Endothelial cell of umbilical vein (primary cell): ENCODE data around the gene PRAMEF12. TPM values are rescaled to one million over a fixed set of nuclear protein-coding genes. Genes with fewer than 3 reads are reported as not detected.

ENCODE experiments used
- BruUV-seq: library from RNA; stranded (reverse); fragments of 400-500 nt; replicated peaks from 2 replicates; lab custom pipeline; 2021; lab: Mats Ljungman, UMichigan
- CTCF ChIA-PET: fragments of 300-600, 350-600 bp; sonication (Branson Sonifier 250); formaldehyde crosslinking; loops from one replicate; lab custom pipeline; 2021; ENCODE audit warnings: antibody characterized with exemption, inconsistent platforms; lab: Charles Lee
- POLR2A ChIA-PET: fragments of 300-600, 350-600 bp; sonication (Branson Sonifier 250); formaldehyde crosslinking; loops from one replicate; lab custom pipeline; 2021; ENCODE audit warnings: antibody characterized with exemption, inconsistent platforms; lab: Charles Lee
- DNase-seq: peaks from one replicate; pipeline ENCODE4 v3.0.0-alpha.2; 2011; ENCODE audit warnings: low read depth, low spot score
- FAIRE-seq: peaks from 2 replicates; lab custom pipeline; 2011; peaks lifted over from hg19 to GRCh38; lab: Jason Lieb, UNC
- H2AFZ ChIP-seq: 2 replicates; pipeline ENCODE4 v1.6.0; 2012; ENCODE audit warnings: low read depth, low read length, control low read depth, inconsistent platforms
- H3K27ac ChIP-seq: 2 replicates; pipeline ENCODE4 v1.5.1; 2011; ENCODE audit warnings: low read depth, mild to moderate bottlenecking, control low read depth, low read length, moderate library complexity; ENCODE audit not compliant: insufficient read depth
- H3K27me3 ChIP-seq, 2 experiments: 2 replicates each; pipeline versions ENCODE4 v1.6.0 to v1.6.1; 2011; ENCODE audit warnings: low read length in 2 of 2, mixed read lengths in 1 of 2; ENCODE audit not compliant: control insufficient read depth in 2 of 2, insufficient read depth in 2 of 2
- H3K36me3 ChIP-seq, 2 experiments: 2 replicates in 1 of 2; 3 replicates in 1 of 2; pipeline ENCODE4 v1.5.1; 2011; ENCODE audit warnings: low read length in 2 of 2, mild to moderate bottlenecking in 1 of 2, moderate library complexity in 1 of 2; ENCODE audit not compliant: control insufficient read depth in 2 of 2, insufficient read depth in 2 of 2; ENCODE audit errors: extremely low read depth in 1 of 2
- H3K4me1 ChIP-seq: 3 replicates; pipeline ENCODE4 v1.5.1; 2011; ENCODE audit warnings: mild to moderate bottlenecking, low read length; ENCODE audit not compliant: control insufficient read depth, insufficient read depth; ENCODE audit errors: extremely low read depth
- H3K4me2 ChIP-seq: 2 replicates; pipeline ENCODE4 v1.6.1; 2011; ENCODE audit warnings: low read length, control low read depth, mixed read lengths; ENCODE audit not compliant: insufficient read depth
- H3K4me3 ChIP-seq, 3 experiments: fragments of 200-600 bp in 1 of 3; sonication (generic), shearing (Covaris generic) in 1 of 3; replicated peaks in 1 of 3; 2 replicates each; pipeline ENCODE4 v1.5.1; 2011 to 2016; ENCODE audit warnings: control low read depth in 3 of 3, low read length in 3 of 3, mild to moderate bottlenecking in 2 of 3, inconsistent platforms in 1 of 3, low read depth in 1 of 3, moderate library complexity in 1 of 3; ENCODE audit not compliant: insufficient read depth in 1 of 3
- H3K79me2 ChIP-seq: 2 replicates; pipeline ENCODE4 v1.6.0; 2012; ENCODE audit warnings: low read length, inconsistent platforms; ENCODE audit not compliant: control insufficient read depth, insufficient read depth
- H3K9ac ChIP-seq: replicated peaks from 2 replicates; pipeline ENCODE3; 2011; ENCODE audit warnings: low read length, control low read depth; ENCODE audit not compliant: insufficient read depth; ENCODE audit errors: extremely low read depth
- H3K9me1 ChIP-seq: replicated peaks from 3 replicates; pipeline ENCODE4 v1.6.0; 2011; ENCODE audit warnings: mild to moderate bottlenecking, low read length; ENCODE audit not compliant: control insufficient read depth, insufficient read depth; ENCODE audit errors: extremely low read depth
- H3K9me3 ChIP-seq: replicated peaks from 2 replicates; pipeline ENCODE4 v1.5.1; 2012; ENCODE audit warnings: low read length, inconsistent platforms; ENCODE audit not compliant: control insufficient read depth, insufficient read depth
- H4K20me1 ChIP-seq: replicated peaks from 2 replicates; pipeline ENCODE3; 2011; ENCODE audit warnings: mild to moderate bottlenecking, low read length; ENCODE audit not compliant: control insufficient read depth, insufficient read depth; ENCODE audit errors: extremely low read depth
- CTCF ChIP-seq, 2 donors: IDR thresholded peaks; 1 replicate in 1 of 2; 2 replicates in 1 of 2; pipeline ENCODE4 v1.5.1; 2011; ENCODE audit warnings: low read length in 2 of 2, mild to moderate bottlenecking in 2 of 2, moderate library complexity in 2 of 2, control low read depth in 1 of 2, inconsistent platforms in 1 of 2, low read depth in 1 of 2; ENCODE audit not compliant: insufficient read depth in 1 of 2; ENCODE audit errors: extremely low read depth in 1 of 2
- EZH2 ChIP-seq: IDR thresholded peaks from 2 replicates; pipeline ENCODE4 v1.6.1; 2012; ENCODE audit warnings: borderline replicate concordance, low read depth, mild to moderate bottlenecking, moderate library complexity, low read length, inconsistent platforms; ENCODE audit not compliant: severe bottlenecking
- FOS ChIP-seq: IDR thresholded peaks from 2 replicates; pipeline ENCODE4 v1.6.1; 2011; ENCODE audit warnings: mild to moderate bottlenecking, low read length, moderate library complexity, borderline replicate concordance; ENCODE audit not compliant: insufficient read depth
- GATA2 ChIP-seq: IDR thresholded peaks from 2 replicates; pipeline ENCODE4 v1.7.0; 2011; ENCODE audit warnings: low read depth, mild to moderate bottlenecking, moderate library complexity, mixed read lengths, low read length; ENCODE audit not compliant: insufficient read length, insufficient read depth
- MAX ChIP-seq: IDR thresholded peaks from 2 replicates; pipeline ENCODE4 v1.6.1; 2011; ENCODE audit not compliant: insufficient read depth, insufficient read length
- MYC ChIP-seq: IDR thresholded peaks from one replicate; pipeline ENCODE4 v1.6.1; 2011; ENCODE audit warnings: mild to moderate bottlenecking, low read depth, low read length
- POLR2AphosphoS5 ChIP-seq: IDR thresholded peaks from 2 replicates; pipeline ENCODE4 v1.6.1; 2012; ENCODE audit warnings: low read depth, mild to moderate bottlenecking, control low read depth, low read length, moderate library complexity; ENCODE audit not compliant: insufficient read depth
- dilution Hi-C: fragments of 300-500 bp; cut with MboI; formaldehyde crosslinking; loops from one replicate; pipeline ENCODE4 v1.15.0; 2019; ENCODE audit warnings: low sequenced_read_pairs; ENCODE audit not compliant: extremely low pct_ligation_motif_present
- intact Hi-C: fragments of 100-400 bp; cut with micrococcal nuclease; formaldehyde crosslinking; loops from one replicate; pipeline ENCODE4 v1.10.0; 2022
- polyA plus RNA-seq, 4 experiments: library from polyadenylated mRNA; depleted of rRNA in 3 of 4; stranded (reverse) in 3 of 4; unstranded in 1 of 4; fragments of >200 nt; gene quantifications; 2 replicates each; pipeline versions ENCODE4 v1.2.1 to v1.2.3, GENCODE V29; 2011 to 2012; ENCODE audit warnings: missing spikeins in 1 of 4
- total RNA-seq: library from RNA; stranded (reverse); gene quantifications from 2 replicates; pipeline ENCODE4 v1.2.3, GENCODE V29; 2021

The PRAMEF12 gene
- total and polyA plus RNA-seq, 2 donors (not counting 3 experiments of a cell fraction or from before 2014, with no cell fraction given) = not detected

DNA sequence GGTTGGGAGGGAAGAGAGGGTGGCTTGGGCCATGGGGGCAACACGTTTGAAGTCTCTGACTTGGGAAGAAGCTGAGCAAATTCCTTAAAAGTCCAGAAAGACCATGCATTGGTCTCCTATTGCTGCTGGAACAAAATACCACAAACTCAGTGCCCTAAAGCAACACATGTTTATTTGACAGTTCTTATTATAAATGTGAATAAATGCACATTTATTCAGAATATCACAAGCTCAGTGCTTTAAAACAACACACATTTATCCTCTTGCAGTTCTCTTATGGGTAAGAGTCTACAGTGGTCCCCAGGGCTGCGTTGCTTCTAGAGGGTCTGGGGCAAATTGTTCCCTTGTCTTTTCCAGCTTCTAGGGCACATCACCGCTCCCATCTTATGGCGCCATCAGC is 10.1 kb upstream of the PRAMEF12 start:
- FAIRE-seq (no peak), DNase-seq (no peak)
- BruUV-seq = no TSS peak
- TF ChIP-seq FOS (no peak), MYC (no peak), POLR2AphosphoS5 (no peak), GATA2 (no peak), EZH2 (no peak), CTCF (IDR thresholded peaks at IDR 0.05; ENCODE audit: extremely low read depth in 1 of 2, insufficient read depth in 1 of 2, low read depth in 1 of 2, low read length in 2 of 2) (no peak), MAX (no peak)
- dilution Hi-C loops (no loop called here), intact Hi-C loops (no loop called here)
- no peaks in the 10 kb centered on the region for H3K36me3 ChIP-seq
- no peak overlapping the region for H3K4me3 ChIP-seq
- POLR2A ChIA-PET = no interaction called here
- no peaks in the 10 kb centered on the region for H3K9me3 ChIP-seq
- H3K27ac ChIP-seq = no peak overlapping the region
- H4K20me1 ChIP-seq = no peaks in the 10 kb centered on the region
- CTCF ChIA-PET = no interaction called here
- no peaks in the 10 kb centered on the region for H3K4me1 ChIP-seq
- H3K79me2 ChIP-seq = no peaks in the 10 kb centered on the region
- H3K9me1 ChIP-seq = no peaks in the 10 kb centered on the region
- no peak overlapping the region for H2AFZ ChIP-seq
- H3K27me3 ChIP-seq = no peaks in the 10 kb centered on the region
- no peak overlapping the region for H3K9ac ChIP-seq
- H3K4me2 ChIP-seq = no peak overlapping the region
